Measurements from ENCODE around the gene RNASEH2C. TPM values are rescaled to one million over a fixed set of nuclear protein-coding genes. Genes with fewer than 3 reads are reported as not detected.
A peak's percentile ranks its signal among the peaks of the same experiment; 100 is the strongest.

RNASEH2C gene
- total and polyA plus RNA-seq, 9 donors, result 17.9 to 154 (median 49.7) TPM

DNA sequence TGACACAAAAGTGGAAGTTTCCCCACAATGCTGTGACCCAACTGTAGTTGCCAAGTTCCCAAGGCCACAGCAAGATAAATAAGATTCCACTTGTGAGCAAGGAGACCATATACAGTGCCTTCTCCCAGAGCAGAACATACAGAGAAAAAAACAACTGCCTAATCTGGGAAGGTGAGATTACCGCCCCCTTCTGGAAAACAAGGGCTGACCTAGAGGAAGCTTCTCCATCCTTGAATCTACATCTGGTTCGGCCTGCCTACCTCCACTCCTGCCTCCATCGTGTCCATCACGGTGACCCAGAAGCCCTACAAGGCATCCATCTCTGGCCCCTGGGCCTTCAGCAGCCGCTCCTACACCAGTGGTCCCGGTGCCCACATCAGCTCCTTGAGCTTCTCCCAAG, 6.1 kb upstream of the RNASEH2C start:
- no peak for DNase-seq
- Histone ChIP-seq H3K27me3 (no peaks in the 10 kb centered on the region), H3K4me3 (no peak overlapping the region), H3K27ac (no peak overlapping the region), H3K36me3 (no peaks in the 10 kb centered on the region), H3K9me3 (no peaks in the 10 kb centered on the region), H3K4me1 (ENCODE audit: insufficient read depth) (no peaks in the 10 kb centered on the region)
- intact Hi-C loops (cut with DNase I), result no loop called here
- TF ChIP-seq EP300 (IDR thresholded peaks at IDR 0.05) (no peak), POLR2A (IDR thresholded peaks at IDR 0.05) (no peak), CTCF (IDR thresholded peaks at IDR 0.05) (no peak)
- 66 to 72% (median 68%) methylated on average over 6 of the region's 6 CpGs for WGBS, 3 donors

DNA sequence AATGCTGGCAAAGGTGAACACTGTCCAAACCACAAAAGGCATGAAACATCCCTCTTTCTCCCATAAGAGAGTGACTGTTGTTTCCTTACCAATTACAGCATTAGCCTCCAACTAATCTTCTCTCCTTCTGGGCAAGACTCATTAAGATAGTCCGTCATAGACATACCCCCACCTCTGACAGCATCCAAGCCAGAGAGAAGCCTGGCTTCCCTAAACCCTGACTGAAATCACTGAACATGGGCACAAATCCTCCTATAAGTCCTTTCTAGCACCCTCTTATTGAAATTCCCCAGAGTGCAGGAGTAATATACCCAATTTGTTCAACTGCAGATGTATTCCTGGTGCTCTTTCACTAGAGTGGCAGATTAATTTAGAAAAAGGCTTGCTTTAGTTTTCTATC, 1.7 kb upstream of the RNASEH2C start:
- intact Hi-C loops (cut with DNase I), result no loop called here
- Histone ChIP-seq H3K4me1 (ENCODE audit: insufficient read depth) (peaks cover 3% of the 10 kb centered on the region), H3K36me3 (no peaks in the 10 kb centered on the region), H3K4me3 (no peak overlapping the region), H3K27ac (no peak overlapping the region), H3K9me3 (no peaks in the 10 kb centered on the region), H3K27me3 (no peaks in the 10 kb centered on the region)
- WGBS, 3 donors, result 46 to 56% (median 52%) methylated on average over 1 of the region's 1 CpG
- no peak for DNase-seq
- TF ChIP-seq POLR2A (IDR thresholded peaks at IDR 0.05) (no peak), EP300 (IDR thresholded peaks at IDR 0.05) (no peak)

GRCh38 chr11:65719871-65720210, 757 bp downstream of the RNASEH2C start:
- H3K27me3 ChIP-seq, result no peaks in the 10 kb centered on the region
- H3K4me1 ChIP-seq (ENCODE audit: insufficient read depth), result peaks cover 3% of the 10 kb centered on the region
- H3K36me3 ChIP-seq, result no peaks in the 10 kb centered on the region
- peak overlapping the region; percentile 69 for H3K4me3 ChIP-seq
- peak; percentile 32 to 70 (median 49) for DNase-seq
- 1 to 2% (median 1%) methylated on average over 17 of the region's 17 CpGs for WGBS, 3 donors
- intact Hi-C loops (cut with DNase I), result loop anchor here in 1 of 4 donors (10.0 kb wide), 2 partner anchors 95 to 265 kb away; no protein-coding TSS in a partner anchor
- peak overlapping the region in 1 of 2 donors; percentile 92 for H3K27ac ChIP-seq
- H3K9me3 ChIP-seq, result no peaks in the 10 kb centered on the region
- TF ChIP-seq POLR2A (IDR thresholded peaks at IDR 0.05) (no peak), EP300 (IDR thresholded peaks at IDR 0.05) (no peak), CTCF (IDR thresholded peaks at IDR 0.05) (no peak)

- Histone ChIP-seq H3K4me3 (peak overlapping the region; percentile 69), H3K27me3 (no peaks in the 10 kb centered on the region), H3K9me3 (no peaks in the 10 kb centered on the region), H3K36me3 (no peaks in the 10 kb centered on the region), H3K27ac (no peak overlapping the region), H3K4me1 (ENCODE audit: insufficient read depth) (peaks cover 3% of the 10 kb centered on the region)
- TF ChIP-seq POLR2A (IDR thresholded peaks at IDR 0.05), result no peak
- TF ChIP-seq EP300 (IDR thresholded peaks at IDR 0.05), result no peak
- no peak for TF ChIP-seq CTCF (IDR thresholded peaks at IDR 0.05)
- peak in 4 of 5 donors; percentile 42 to 76 (median 56) for DNase-seq
- WGBS, 3 donors, result 41 to 51% (median 43%) methylated on average over 10 of the region's 10 CpGs
- intact Hi-C loops (cut with DNase I), result loop anchor here in 1 of 4 donors (10.0 kb wide), 2 partner anchors 96 to 266 kb away; no protein-coding TSS in a partner anchor
These were observed 1.6 kb downstream of the RNASEH2C start for GRCh38 chr11:65718964-65719492.

DNA sequence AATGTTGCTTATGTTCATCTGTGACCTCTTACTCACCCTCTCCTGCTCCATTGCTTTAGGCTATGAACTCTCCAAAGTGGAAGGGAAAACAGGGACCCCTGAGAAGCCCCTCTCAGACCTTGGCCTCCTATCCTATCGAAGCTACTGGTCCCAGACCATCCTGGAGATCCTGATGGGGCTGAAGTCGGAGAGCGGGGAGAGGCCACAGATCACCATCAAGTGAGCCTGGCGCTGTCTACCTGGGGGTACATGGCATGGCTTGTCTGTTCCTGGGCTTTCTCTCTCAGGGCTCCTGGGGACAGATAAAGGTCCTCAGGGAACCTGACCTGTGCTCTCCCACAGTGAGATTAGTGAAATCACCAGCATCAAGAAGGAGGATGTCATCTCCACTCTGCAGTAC, 2.1 kb downstream of the RNASEH2C start:
- Histone ChIP-seq H3K27me3 (no peaks in the 10 kb centered on the region), H3K27ac (no peak overlapping the region), H3K9me3 (no peaks in the 10 kb centered on the region), H3K4me1 (ENCODE audit: insufficient read depth) (peaks cover 3% of the 10 kb centered on the region), H3K4me3 (no peak overlapping the region), H3K36me3 (no peaks in the 10 kb centered on the region)
- intact Hi-C loops (cut with DNase I), result loop anchor here in 1 of 4 donors (10.0 kb wide), 2 partner anchors 96 to 266 kb away; no protein-coding TSS in a partner anchor
- DNase-seq, result no peak
- WGBS, 3 donors, result 82 to 95% (median 83%) methylated on average over 4 of the region's 4 CpGs
- no peak for TF ChIP-seq CTCF (IDR thresholded peaks at IDR 0.05)
- TF ChIP-seq EP300 (IDR thresholded peaks at IDR 0.05), result no peak
- TF ChIP-seq POLR2A (IDR thresholded peaks at IDR 0.05), result no peak

Data from ovary (tissue), 9 donors.